SU-DHL-6 (cell line): ENCODE results near the gene LRP3.
"Not testable (repeated sequence)": the region's sequence is repeated elsewhere in the genome, so short reads cannot be mapped to it uniquely, and the experiment has no call there.

Experiments
- EZH2phosphoT487 ChIP-seq: fragments of 200-600 bp; sonication (generic), shearing (Covaris generic); conservative IDR thresholded peaks from 2 replicates; pipeline ENCODE4 v1.6.1; 2018; ENCODE audit warnings: mild to moderate bottlenecking, antibody characterized with exemption, low read length, moderate library complexity, mixed read lengths
- TF ChIP-seq, protein P1 (sequence below): fragments of 200-600 bp; sonication (generic); IDR thresholded peaks from one replicate; pipeline ENCODE4 v1.5.1; 2017; ENCODE audit warnings: antibody characterized with exemption, mild to moderate bottlenecking, low read length, moderate library complexity; ENCODE audit not compliant: insufficient read depth, poor library complexity, severe bottlenecking

DNA sequence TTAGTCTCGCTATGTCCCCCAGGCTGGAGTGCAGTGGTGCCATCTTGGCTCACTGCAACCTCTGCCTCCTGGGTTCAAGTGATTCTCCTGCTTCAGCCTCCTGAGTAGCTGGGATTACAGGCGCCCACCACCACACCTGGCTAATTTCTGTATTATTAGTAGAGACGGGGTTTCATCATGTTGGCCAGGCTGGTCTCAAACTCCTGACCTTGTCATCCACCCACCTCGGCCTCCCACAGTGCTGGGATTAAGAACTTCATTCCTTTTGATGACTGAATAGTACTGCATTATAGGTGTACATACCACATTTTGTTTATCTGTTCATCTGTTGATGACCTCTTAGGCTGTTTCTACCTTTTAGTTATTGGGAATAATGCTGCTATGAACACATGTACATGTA lies 41.5 kb upstream of the LRP3 start:
- TF ChIP-seq, protein P1, sequence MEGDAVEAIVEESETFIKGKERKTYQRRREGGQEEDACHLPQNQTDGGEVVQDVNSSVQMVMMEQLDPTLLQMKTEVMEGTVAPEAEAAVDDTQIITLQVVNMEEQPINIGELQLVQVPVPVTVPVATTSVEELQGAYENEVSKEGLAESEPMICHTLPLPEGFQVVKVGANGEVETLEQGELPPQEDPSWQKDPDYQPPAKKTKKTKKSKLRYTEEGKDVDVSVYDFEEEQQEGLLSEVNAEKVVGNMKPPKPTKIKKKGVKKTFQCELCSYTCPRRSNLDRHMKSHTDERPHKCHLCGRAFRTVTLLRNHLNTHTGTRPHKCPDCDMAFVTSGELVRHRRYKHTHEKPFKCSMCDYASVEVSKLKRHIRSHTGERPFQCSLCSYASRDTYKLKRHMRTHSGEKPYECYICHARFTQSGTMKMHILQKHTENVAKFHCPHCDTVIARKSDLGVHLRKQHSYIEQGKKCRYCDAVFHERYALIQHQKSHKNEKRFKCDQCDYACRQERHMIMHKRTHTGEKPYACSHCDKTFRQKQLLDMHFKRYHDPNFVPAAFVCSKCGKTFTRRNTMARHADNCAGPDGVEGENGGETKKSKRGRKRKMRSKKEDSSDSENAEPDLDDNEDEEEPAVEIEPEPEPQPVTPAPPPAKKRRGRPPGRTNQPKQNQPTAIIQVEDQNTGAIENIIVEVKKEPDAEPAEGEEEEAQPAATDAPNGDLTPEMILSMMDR = not testable (repeated sequence)
- TF ChIP-seq EZH2phosphoT487 = not testable (repeated sequence)
